ENCODE results near the gene TRIOBP. TPM values are rescaled to one million over a fixed set of nuclear protein-coding genes. Genes with fewer than 3 reads are reported as not detected.

TRIOBP gene
- total and polyA plus RNA-seq, 2 of the 13 experiments (the other 11 are each of a cell fraction or from before 2014, with no cell fraction given) = 6.1 to 15.4 TPM

GRCh38 chr22:37805810-37806277 lies 109.0 kb downstream of the TRIOBP start:
- ChIA-PET CTCF (ENCODE audit: low intra/inter-chr PET ratio, low total read pairs) (no interaction called here), POLR2A (interaction anchor here (0.7 to 8.6 kb wide), 23 partner anchors 9 to 198 kb away, joined by 3 to 127 read pairs (median 7); partner anchors contain the start of genes C22orf23, GGA1, LGALS1 and PDXP)
- Histone ChIP-seq H3K36me3 (replicated peaks in 1 of 2; ENCODE audit: control insufficient read depth in 1 of 2, insufficient read depth in 2 of 2, low read length in 2 of 2) (no peaks in the 10 kb centered on the region), H2AFZ (ENCODE audit: low read length) (no peak overlapping the region), H4K20me1 (ENCODE audit: insufficient read depth, low read length) (peaks cover 42% of the 10 kb centered on the region; the same call in 1 of the 2 replicates), H3K27ac (ENCODE audit: extremely low read length, insufficient read depth, low read length) (peak overlapping the region; percentile 77), H3K4me1 (ENCODE audit: insufficient read depth, low read length) (peaks cover 33% of the 10 kb centered on the region), H3K9ac (ENCODE audit: insufficient read depth, low read depth, low read length) (peak overlapping the region; percentile 88), H3K27me3 (ENCODE audit: control insufficient read depth in 1 of 2, insufficient read depth in 2 of 2, low read length in 2 of 2) (no peaks in the 10 kb centered on the region; a peak in 1 of 5 replicates), H3K4me3 (replicated peaks in 1 of 3; ENCODE audit: insufficient read depth in 1 of 3, low read depth in 2 of 3, low read length in 3 of 3) (peak overlapping the region; percentile 78 to 95 (median 93)), H3K4me2 (ENCODE audit: low read depth, low read length) (peak overlapping the region; percentile 97), H3K79me2 (ENCODE audit: insufficient read depth, low read length) (peaks cover 25% of the 10 kb centered on the region), H3K9me3 (ENCODE audit: low read length) (no peaks in the 10 kb centered on the region)
- WGBS (ENCODE audit: low lambda C conversion rate) = under 1% methylated on average over 7 of the region's 10 CpGs
- ATAC-seq (no peak), FAIRE-seq (no peak), DNase-seq (ENCODE audit: low spot score) (no peak)
- intact Hi-C loops (cut with micrococcal nuclease; ENCODE audit: unreplicated experiment) = loop anchor here (10.0 kb wide), 1 partner anchor 151 kb away; the partner anchor contains the start of gene PDXP
- no TSS peak for BruUV-seq (replicated peaks)
- in situ Hi-C loops (cut with HindIII; ENCODE audit: extremely low pct_ligation_motif_present, low pct_unique_long_range_greater_than_20kb) = no loop called here
- no peak for TF ChIP-seq ZNF546 (CRISPR knock-in tag; conservative IDR thresholded peaks at IDR 0.05)
- no peak for TF ChIP-seq ZNF878 (CRISPR knock-in tag; IDR thresholded peaks at IDR 0.05)
- no peak for TF ChIP-seq HNF1B (CRISPR knock-in tag; IDR thresholded peaks at IDR 0.05)
- TF ChIP-seq SOX13 (IDR thresholded peaks at IDR 0.05) = no peak
- no peak for TF ChIP-seq SOX13 (CRISPR knock-in tag; conservative IDR thresholded peaks at IDR 0.05 in 1 of 2, IDR thresholded peaks at IDR 0.05 in 1 of 2)
- TF ChIP-seq POLR2AphosphoS5 (IDR thresholded peaks at IDR 0.05; ENCODE audit: low read depth, low read length) = peak; percentile 25; the same call in 1 of the 2 replicates
- no peak for TF ChIP-seq ZIK1 (CRISPR knock-in tag; IDR thresholded peaks at IDR 0.05; ENCODE audit: borderline replicate concordance, low read depth)
- TF ChIP-seq RBM39 (IDR thresholded peaks at IDR 0.05; ENCODE audit: low read depth, low read length, poor library complexity, severe bottlenecking) = no peak
- no peak for TF ChIP-seq SALL1 (CRISPR knock-in tag; IDR thresholded peaks at IDR 0.05)
- TF ChIP-seq MAFK (conservative IDR thresholded peaks at IDR 0.05 in 1 of 2, IDR thresholded peaks at IDR 0.05 in 1 of 2; ENCODE audit: low read length in 2 of 2) = no peak
- no peak for TF ChIP-seq NR2F1 (CRISPR knock-in tag; IDR thresholded peaks at IDR 0.05)
- 0 out of 2 replicates have a peak, but pooled peaks have one; percentile 22 for TF ChIP-seq AHDC1 (CRISPR knock-in tag; IDR thresholded peaks at IDR 0.05; ENCODE audit: borderline replicate concordance)
- TF ChIP-seq ZNF121 (CRISPR knock-in tag; IDR thresholded peaks at IDR 0.05) = peak; percentile 65; the same call in 1 of the 2 replicates
- no peak for TF ChIP-seq ZBTB44 (CRISPR knock-in tag; IDR thresholded peaks at IDR 0.05)
- 0 out of 2 replicates have a peak, but pooled peaks have one; percentile 30 for TF ChIP-seq SP4 (CRISPR knock-in tag; IDR thresholded peaks at IDR 0.05)
